Stimulated activated naive CD8-positive, alpha-beta T cell treated with anti-CD3 and anti-CD28 coated beads, Interleukin-15, amount 100 ng/mL, for 72 hours (primary cell): ENCODE data around the gene GALNT5.
"Not testable (repeated sequence)": the region's sequence is repeated elsewhere in the genome, so short reads cannot be mapped to it uniquely, and the experiment has no call there.

Experiments
- ATAC-seq: fragments of 150-1000 bp; cut with Tn5 transposase; 2 replicates; pipeline ENCODE4 v1.10.0; 2021; ENCODE audit warnings: mild to moderate bottlenecking, moderate library complexity
- DNase-seq, 2 donors: peaks; one replicate each; pipeline ENCODE4 v3.0.0; 2021 to 2022
- H3K27ac Mint-ChIP-seq, 2 donors: one replicate each; pipeline ENCODE4 v1.8.0; 2022; ENCODE audit warnings: mild to moderate bottlenecking in 2 of 2, mixed read lengths in 2 of 2, moderate library complexity in 2 of 2
- H3K27me3 Mint-ChIP-seq: one replicate; pipeline ENCODE4 v1.8.0; 2022; ENCODE audit warnings: mixed read lengths
- H3K4me1 Mint-ChIP-seq: one replicate; pipeline ENCODE4 v1.8.0; 2022; ENCODE audit warnings: mild to moderate bottlenecking, mixed read lengths
- H3K4me3 Mint-ChIP-seq, 2 donors: one replicate each; pipeline ENCODE4 v1.8.0; 2022; ENCODE audit warnings: mild to moderate bottlenecking in 2 of 2, mixed read lengths in 2 of 2, moderate library complexity in 1 of 2
- H3K9me3 Mint-ChIP-seq, 2 donors: one replicate each; pipeline ENCODE4 v1.8.0; 2022; ENCODE audit warnings: mixed read lengths in 2 of 2

GALNT5 gene

GRCh38 chr2:157261199-157261782 is 3.8 kb downstream of the GALNT5 start:
- H3K27me3 Mint-ChIP-seq = peaks cover 18% of the 10 kb centered on the region
- DNase-seq (peak; percentile 30 to 50), ATAC-seq (peak; percentile 53)
- H3K4me1 Mint-ChIP-seq = peaks cover 35% of the 10 kb centered on the region
- peak overlapping the region; percentile 23 to 80 for H3K27ac Mint-ChIP-seq
- peak overlapping the region; percentile 39 to 59 for H3K4me3 Mint-ChIP-seq
- H3K9me3 Mint-ChIP-seq = no peaks in the 10 kb centered on the region

- no peak for DNase-seq
- H3K9me3 Mint-ChIP-seq = no peaks in the 10 kb centered on the region
- H3K27ac Mint-ChIP-seq = no peak overlapping the region
- H3K4me1 Mint-ChIP-seq = peaks cover 32% of the 10 kb centered on the region
- H3K27me3 Mint-ChIP-seq = peaks cover 16% of the 10 kb centered on the region
- H3K4me3 Mint-ChIP-seq = no peak overlapping the region
- ATAC-seq = no peak
These were observed 4.7 kb downstream of the GALNT5 start for GRCh38 chr2:157262248-157262647.

GRCh38 chr2:157264099-157264498 is 6.6 kb downstream of the GALNT5 start:
- ATAC-seq = no peak

GRCh38 chr2:157265825-157266224 is 8.3 kb downstream of the GALNT5 start:
- no peak overlapping the region for H3K27ac Mint-ChIP-seq
- peaks cover 17% of the 10 kb centered on the region for H3K4me1 Mint-ChIP-seq
- ATAC-seq = no peak

More at GRCh38 chr2:157264099-157264498, 6.6 kb downstream of the GALNT5 start:
- Mint-ChIP-seq H3K27ac (no peak overlapping the region), H3K4me1 (peaks cover 25% of the 10 kb centered on the region), H3K27me3 (no peaks in the 10 kb centered on the region), H3K4me3 (no peak overlapping the region), H3K9me3 (no peaks in the 10 kb centered on the region)
- no peak for DNase-seq

GRCh38 chr2:157267476-157267875 is 10.0 kb downstream of the GALNT5 start:
- peak; percentile 23 for ATAC-seq
- no peak overlapping the region for H3K27ac Mint-ChIP-seq
- H3K4me1 Mint-ChIP-seq = peaks cover 16% of the 10 kb centered on the region
- no peaks in the 10 kb centered on the region for H3K9me3 Mint-ChIP-seq
- DNase-seq = no peak
- H3K4me3 Mint-ChIP-seq = no peak overlapping the region
- peaks cover 8% of the 10 kb centered on the region for H3K27me3 Mint-ChIP-seq

More at GRCh38 chr2:157265825-157266224, 8.3 kb downstream of the GALNT5 start:
- H3K4me3 Mint-ChIP-seq = no peak overlapping the region
- no peak for DNase-seq
- peaks cover 8% of the 10 kb centered on the region for H3K27me3 Mint-ChIP-seq
- H3K9me3 Mint-ChIP-seq = no peaks in the 10 kb centered on the region

- Mint-ChIP-seq H3K27ac (no peak overlapping the region), H3K9me3 (no peaks in the 10 kb centered on the region), H3K27me3 (peaks cover 9% of the 10 kb centered on the region), H3K4me3 (no peak overlapping the region), H3K4me1 (peaks cover 16% of the 10 kb centered on the region)
- ATAC-seq (no peak), DNase-seq (no peak)
These were observed 11.6 kb downstream of the GALNT5 start for GRCh38 chr2:157269060-157269459.

DNA sequence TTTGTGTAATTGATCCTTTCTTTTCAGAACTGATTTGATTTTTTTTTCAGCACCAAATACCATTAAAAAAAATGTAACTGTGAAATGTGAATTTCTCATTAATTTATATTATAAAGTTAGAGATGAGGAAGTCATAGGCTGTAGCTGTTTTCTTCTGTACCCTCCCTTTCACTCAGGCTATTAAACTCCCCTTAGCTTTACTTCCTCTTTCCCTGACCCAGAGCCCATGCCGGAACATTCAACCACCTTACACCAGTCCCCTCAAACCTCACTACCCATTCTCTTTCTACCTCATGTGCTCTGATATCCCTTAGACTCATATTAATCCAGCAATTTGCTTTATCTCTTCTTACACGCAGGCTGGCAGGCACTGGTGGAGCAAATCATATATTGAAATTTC is 12.4 kb downstream of the GALNT5 start:
- Mint-ChIP-seq H3K4me1 (peaks cover 16% of the 10 kb centered on the region), H3K27me3 (peaks cover 18% of the 10 kb centered on the region), H3K4me3 (no peak overlapping the region), H3K27ac (no peak overlapping the region), H3K9me3 (peaks cover 0 to 6% of the 10 kb centered on the region in 2 donors)
- no peak for ATAC-seq
- no peak for DNase-seq

DNA sequence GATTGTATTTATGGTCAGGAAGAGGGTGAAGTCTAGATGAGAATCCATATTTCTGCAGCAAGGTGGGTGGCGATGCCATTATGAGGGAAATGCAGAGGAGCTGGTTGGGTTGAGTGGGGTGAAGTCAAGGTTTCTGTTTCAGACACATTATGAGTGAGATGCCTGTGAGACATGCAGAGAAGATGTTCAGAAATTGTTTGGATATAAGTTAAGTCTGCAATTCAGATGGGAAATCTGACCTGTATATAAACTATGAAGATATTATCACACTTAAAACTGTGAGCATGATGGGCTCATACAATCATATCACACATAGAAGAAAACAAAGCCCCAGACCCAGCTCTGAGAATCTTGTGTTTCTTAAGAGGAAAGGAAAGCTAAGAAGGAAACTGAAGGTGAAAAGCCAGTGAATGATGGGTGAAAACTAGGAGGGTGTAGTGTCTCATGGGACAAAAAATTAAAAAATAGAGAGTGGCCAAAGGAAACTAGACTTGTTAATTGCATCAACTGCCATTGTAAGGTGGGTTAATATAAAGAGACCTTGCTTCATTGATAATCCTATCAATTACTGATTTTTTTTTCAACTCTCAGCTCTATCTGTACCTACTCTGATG is 14.2 kb downstream of the GALNT5 start:
- H3K27me3 Mint-ChIP-seq = peaks cover 35% of the 10 kb centered on the region
- peaks cover 0 to 6% of the 10 kb centered on the region in 2 donors for H3K9me3 Mint-ChIP-seq
- no peak overlapping the region for H3K27ac Mint-ChIP-seq
- H3K4me3 Mint-ChIP-seq = no peak overlapping the region
- no peak for DNase-seq
- ATAC-seq = peak; percentile 57
- peaks cover 16% of the 10 kb centered on the region for H3K4me1 Mint-ChIP-seq

GRCh38 chr2:157279311-157279710 is 21.8 kb downstream of the GALNT5 start:
- not testable (repeated sequence) for H3K9me3 Mint-ChIP-seq, H3K27ac Mint-ChIP-seq, H3K4me1 Mint-ChIP-seq, H3K4me3 Mint-ChIP-seq, ATAC-seq, DNase-seq
- H3K27me3 Mint-ChIP-seq = peaks cover 71% of the 10 kb centered on the region

DNA sequence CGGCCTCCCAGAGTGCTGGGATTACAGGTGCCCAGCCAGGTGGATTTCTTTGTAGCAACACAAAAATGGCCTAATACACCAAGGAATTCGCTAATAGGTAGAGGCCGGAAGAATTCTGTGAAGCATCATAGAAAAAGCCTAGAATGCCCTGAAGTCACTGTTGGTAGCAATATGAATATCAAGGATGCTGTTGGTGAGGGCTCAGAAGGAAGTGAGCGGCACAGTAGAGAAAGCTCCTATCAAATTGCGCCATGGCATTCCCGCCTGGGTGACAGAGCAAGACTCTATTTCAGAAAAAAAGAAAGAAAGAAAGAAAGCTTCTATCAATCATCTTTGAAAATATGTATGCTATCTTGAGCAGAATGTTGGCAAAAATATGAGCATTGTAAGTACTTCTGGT is 23.8 kb downstream of the GALNT5 start:
- H3K27ac Mint-ChIP-seq = no peak overlapping the region
- H3K4me1 Mint-ChIP-seq = no peaks in the 10 kb centered on the region
- peaks cover 55% of the 10 kb centered on the region for H3K27me3 Mint-ChIP-seq
- DNase-seq = no peak
- H3K9me3 Mint-ChIP-seq = peaks cover 0 to 10% of the 10 kb centered on the region in 2 donors
- ATAC-seq = no peak
- no peak overlapping the region for H3K4me3 Mint-ChIP-seq

- peaks cover 34% of the 10 kb centered on the region for H3K27me3 Mint-ChIP-seq
- no peak overlapping the region for H3K27ac Mint-ChIP-seq
- no peak for DNase-seq
- H3K4me1 Mint-ChIP-seq = no peaks in the 10 kb centered on the region
- no peak overlapping the region for H3K4me3 Mint-ChIP-seq
- H3K9me3 Mint-ChIP-seq = peaks cover 0 to 10% of the 10 kb centered on the region in 2 donors
- no peak for ATAC-seq
These were observed 26.0 kb downstream of the GALNT5 start for GRCh38 chr2:157283468-157283867.

DNA sequence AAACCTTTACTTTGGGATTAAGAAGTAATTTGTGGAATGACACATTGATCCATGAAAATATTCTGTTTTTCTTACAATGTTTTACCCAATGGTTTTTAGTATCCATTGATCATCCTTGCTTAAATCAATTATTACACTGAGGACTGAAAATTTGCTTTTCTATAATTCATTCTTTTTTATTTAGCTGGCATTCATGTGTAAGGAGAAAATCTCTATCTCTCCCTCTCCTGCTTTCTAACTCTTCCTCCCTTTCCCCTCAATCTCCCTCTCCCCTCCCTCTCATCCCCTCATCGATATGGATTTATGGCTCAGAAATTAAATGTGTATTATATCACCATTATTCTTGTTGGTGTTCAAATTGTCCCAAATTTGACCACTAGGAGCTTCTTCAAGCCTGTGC is 29.7 kb downstream of the GALNT5 start:
- H3K4me3 Mint-ChIP-seq = no peak overlapping the region
- no peaks in the 10 kb centered on the region for H3K4me1 Mint-ChIP-seq
- H3K9me3 Mint-ChIP-seq = no peaks in the 10 kb centered on the region
- no peak for ATAC-seq
- peaks cover 8% of the 10 kb centered on the region for H3K27me3 Mint-ChIP-seq
- no peak overlapping the region for H3K27ac Mint-ChIP-seq
- DNase-seq = no peak

GRCh38 chr2:157290525-157290924 is 33.0 kb downstream of the GALNT5 start:
- ATAC-seq (no peak), DNase-seq (no peak)
- Mint-ChIP-seq H3K27ac (no peak overlapping the region), H3K4me3 (no peak overlapping the region), H3K4me1 (peaks cover 11% of the 10 kb centered on the region), H3K9me3 (no peaks in the 10 kb centered on the region), H3K27me3 (no peaks in the 10 kb centered on the region)

DNA sequence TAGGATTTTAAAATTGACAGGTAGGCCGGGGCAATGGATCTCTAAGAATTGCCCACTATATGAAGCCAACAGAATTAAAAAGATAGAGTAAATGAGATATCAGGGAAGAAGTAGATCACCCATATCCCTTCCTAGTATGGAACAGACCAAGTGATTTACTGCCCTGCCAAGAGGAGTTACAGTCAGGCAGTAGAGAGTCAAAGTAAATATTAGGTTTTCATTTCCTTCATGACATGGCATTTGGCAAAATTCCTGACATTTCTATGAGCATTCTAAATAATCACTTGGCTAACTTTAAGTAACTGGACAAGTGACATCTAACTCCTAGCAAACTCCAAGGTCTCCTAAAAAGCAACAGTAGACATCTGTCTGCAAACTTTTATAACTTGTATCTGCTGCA is 33.5 kb downstream of the GALNT5 start:
- Mint-ChIP-seq H3K4me1 (peaks cover 11% of the 10 kb centered on the region), H3K4me3 (no peak overlapping the region), H3K9me3 (no peaks in the 10 kb centered on the region), H3K27me3 (no peaks in the 10 kb centered on the region), H3K27ac (no peak overlapping the region)
- ATAC-seq = no peak
- DNase-seq = no peak

DNA sequence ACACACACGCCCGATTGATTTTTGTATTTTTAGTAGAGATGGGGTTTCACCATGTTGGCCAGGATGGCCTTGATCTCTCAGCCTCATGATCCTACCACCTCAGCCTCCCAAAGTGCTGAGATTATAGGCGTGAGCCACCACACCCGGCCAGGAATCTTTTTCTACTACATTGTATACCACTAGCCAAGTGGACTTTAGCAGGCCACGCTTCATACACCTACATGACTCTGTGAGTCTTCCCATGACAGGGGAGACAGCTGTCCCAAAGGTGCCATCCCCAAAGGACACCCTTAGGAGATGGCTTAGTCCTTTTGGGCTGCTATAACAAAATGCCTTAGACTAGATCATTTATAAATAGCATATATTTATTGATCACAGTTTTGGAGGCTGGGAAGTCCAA is 35.3 kb downstream of the GALNT5 start:
- ATAC-seq (no peak), DNase-seq (no peak)
- Mint-ChIP-seq H3K27me3 (peaks cover 8% of the 10 kb centered on the region), H3K9me3 (no peaks in the 10 kb centered on the region), H3K4me1 (peaks cover 11% of the 10 kb centered on the region), H3K27ac (no peak overlapping the region), H3K4me3 (no peak overlapping the region)

DNA sequence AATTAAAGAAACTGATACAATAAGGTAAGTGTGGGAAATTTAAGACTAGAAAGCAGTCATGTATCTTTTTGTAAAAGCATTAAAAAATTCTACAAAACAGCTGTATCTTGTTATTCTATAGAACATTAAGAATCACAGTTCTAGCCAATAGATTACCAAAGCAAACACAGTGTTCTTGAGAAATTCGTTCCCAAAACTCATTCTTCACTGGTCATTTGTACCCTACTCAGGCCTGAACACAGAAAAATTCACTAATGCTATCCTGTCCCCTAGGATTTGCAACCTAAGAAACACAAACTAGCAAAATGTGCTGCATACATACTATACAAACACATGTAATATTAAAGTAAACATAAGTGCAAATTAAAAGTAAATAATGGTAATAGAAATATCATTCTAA is 39.0 kb downstream of the GALNT5 start:
- Mint-ChIP-seq H3K4me1 (peaks cover 11% of the 10 kb centered on the region), H3K27ac (no peak overlapping the region), H3K4me3 (no peak overlapping the region), H3K27me3 (peaks cover 8% of the 10 kb centered on the region), H3K9me3 (no peaks in the 10 kb centered on the region)
- ATAC-seq (no peak), DNase-seq (no peak)

- H3K27me3 Mint-ChIP-seq = peaks cover 8% of the 10 kb centered on the region
- DNase-seq (no peak), ATAC-seq (no peak)
- H3K4me1 Mint-ChIP-seq = peaks cover 11% of the 10 kb centered on the region
- H3K9me3 Mint-ChIP-seq = no peaks in the 10 kb centered on the region
- H3K4me3 Mint-ChIP-seq = no peak overlapping the region
- no peak overlapping the region for H3K27ac Mint-ChIP-seq
These were observed 39.5 kb downstream of the GALNT5 start for GRCh38 chr2:157296958-157297357.
